HG02571 (cell line): ENCODE measurements around the gene MYADML2.
"Not testable (repeated sequence)": the region's sequence is repeated elsewhere in the genome, so short reads cannot be mapped to it uniquely, and the experiment has no call there.

Source experiments
- ATAC-seq: cut with Tn5 transposase; IDR thresholded peaks from one replicate; pipeline ENCODE4 v1.9.1; 2021; ENCODE audit warnings: mild to moderate bottlenecking, moderate library complexity; ENCODE audit not compliant: unreplicated experiment

MYADML2 gene

GRCh38 chr17:81947189-81947588, at the start of gene MYADML2:
MYADML2 (minus strand) TSS chr17:81947233; CDS start chr17:81941741, 5,492 bp downstream.
- no peak for ATAC-seq

- no peak for ATAC-seq
Observed at GRCh38 chr17:81996232-81996756, 49.3 kb upstream of the MYADML2 start.

- no peak for ATAC-seq
Observed at GRCh38 chr17:81995463-81996231, 48.6 kb upstream of the MYADML2 start.

GRCh38 chr17:81994593-81995462, 47.8 kb upstream of the MYADML2 start:
- no peak for ATAC-seq

- no peak for ATAC-seq
Observed at GRCh38 chr17:81993729-81994592, 46.9 kb upstream of the MYADML2 start.

GRCh38 chr17:81992306-81993102, 45.5 kb upstream of the MYADML2 start:
- no peak for ATAC-seq

- no peak for ATAC-seq
Observed at GRCh38 chr17:81991684-81992305, 44.8 kb upstream of the MYADML2 start.

GRCh38 chr17:81990836-81991683, 44.0 kb upstream of the MYADML2 start:
- ATAC-seq, result no peak

GRCh38 chr17:81987161-81987770, 40.2 kb upstream of the MYADML2 start:
- ATAC-seq, result no peak

GRCh38 chr17:81986606-81987005, 39.6 kb upstream of the MYADML2 start:
- no peak for ATAC-seq

GRCh38 chr17:81984773-81985410, 37.9 kb upstream of the MYADML2 start:
- no peak for ATAC-seq

GRCh38 chr17:81983639-81984373, 36.8 kb upstream of the MYADML2 start:
- no peak for ATAC-seq

GRCh38 chr17:81983011-81983638, 36.1 kb upstream of the MYADML2 start:
- no peak for ATAC-seq

- not testable (repeated sequence) for ATAC-seq
Observed at GRCh38 chr17:81981511-81981910, 34.5 kb upstream of the MYADML2 start.

- no peak for ATAC-seq
Observed at GRCh38 chr17:81980707-81981343, 33.8 kb upstream of the MYADML2 start.

GRCh38 chr17:81980122-81980521, 33.1 kb upstream of the MYADML2 start:
- no peak for ATAC-seq
